Type B pancreatic cell (in vitro differentiated cells): ENCODE results near the gene PIK3C3. TPM values are rescaled to one million over a fixed set of nuclear protein-coding genes. Genes with fewer than 3 reads are reported as not detected.

Experiments used
- DNase-seq: peaks from one replicate; pipeline ENCODE4 v3.0.0; 2021; ENCODE audit warnings: mixed read lengths; ENCODE audit not compliant: unreplicated experiment; ENCODE audit errors: extremely low spot score
- H3K27ac Mint-ChIP-seq: 2 replicates; pipeline ENCODE4 v1.8.0; 2021; ENCODE audit warnings: mild to moderate bottlenecking, mixed read lengths
- H3K27me3 Mint-ChIP-seq: 2 replicates; pipeline ENCODE4 v1.8.0; 2021; ENCODE audit warnings: mixed read lengths
- H3K36me3 Mint-ChIP-seq: 2 replicates; pipeline ENCODE4 v1.8.0; 2021; ENCODE audit warnings: mixed read lengths
- H3K4me1 Mint-ChIP-seq: one replicate; pipeline ENCODE4 v1.8.0; 2021; ENCODE audit warnings: mixed read lengths; ENCODE audit not compliant: unreplicated experiment
- H3K4me3 Mint-ChIP-seq: 2 replicates; pipeline ENCODE4 v1.8.0; 2021; ENCODE audit warnings: mild to moderate bottlenecking, mixed read lengths
- H3K9me3 Mint-ChIP-seq: 2 replicates; pipeline ENCODE4 v1.8.0; 2021; ENCODE audit warnings: mixed read lengths
- total RNA-seq: library from RNA; stranded (reverse); gene quantifications from 2 replicates; pipeline ENCODE4 v1.2.1, GENCODE V29; 2021; ENCODE audit warnings: low replicate concordance
- TF ChIP-seq, protein P1 (sequence below): fragments of 200-600 bp; sonication (generic); conservative IDR thresholded peaks from 2 replicates; pipeline ENCODE4 v1.5.0; 2021; ENCODE audit warnings: antibody characterized with exemption, mild to moderate bottlenecking

The PIK3C3 gene
- total RNA-seq, 1 donor from 2014 or later, result 58.6 TPM

DNA sequence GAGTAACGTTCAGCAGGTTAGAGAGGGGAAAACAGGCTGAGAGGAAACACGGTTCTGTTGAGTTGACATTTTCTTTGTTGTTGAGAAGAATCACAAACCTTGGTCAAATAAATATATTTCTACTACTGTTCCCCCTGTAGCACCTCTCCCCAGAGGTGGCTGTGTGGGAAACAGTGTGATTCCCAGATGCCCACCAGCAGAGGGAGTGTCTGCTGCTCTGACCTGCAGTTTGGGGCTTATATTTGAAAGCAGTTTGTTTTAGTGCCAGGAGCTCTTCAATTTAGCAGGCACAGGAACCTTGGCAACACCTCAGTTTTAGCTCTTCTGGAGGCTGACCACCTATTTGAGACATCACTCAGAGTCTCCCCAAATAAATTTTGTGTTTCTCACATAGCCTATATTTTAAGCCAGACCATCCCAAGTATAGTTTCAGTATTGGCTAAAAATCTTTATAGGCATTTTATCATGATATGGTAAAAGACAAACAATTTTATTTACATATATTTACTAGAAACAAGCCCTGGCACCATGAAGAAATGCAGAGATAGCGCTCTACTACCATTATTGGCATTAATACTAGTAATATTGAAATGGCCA lies 75.7 kb downstream of the PIK3C3 start:
- DNase-seq, result no peak
- Mint-ChIP-seq H3K27ac (no peak overlapping the region), H3K4me3 (no peak overlapping the region), H3K4me1 (no peaks in the 10 kb centered on the region), H3K27me3 (no peaks in the 10 kb centered on the region), H3K36me3 (peaks cover 30% of the 10 kb centered on the region), H3K9me3 (no peaks in the 10 kb centered on the region)
- TF ChIP-seq, protein P1, sequence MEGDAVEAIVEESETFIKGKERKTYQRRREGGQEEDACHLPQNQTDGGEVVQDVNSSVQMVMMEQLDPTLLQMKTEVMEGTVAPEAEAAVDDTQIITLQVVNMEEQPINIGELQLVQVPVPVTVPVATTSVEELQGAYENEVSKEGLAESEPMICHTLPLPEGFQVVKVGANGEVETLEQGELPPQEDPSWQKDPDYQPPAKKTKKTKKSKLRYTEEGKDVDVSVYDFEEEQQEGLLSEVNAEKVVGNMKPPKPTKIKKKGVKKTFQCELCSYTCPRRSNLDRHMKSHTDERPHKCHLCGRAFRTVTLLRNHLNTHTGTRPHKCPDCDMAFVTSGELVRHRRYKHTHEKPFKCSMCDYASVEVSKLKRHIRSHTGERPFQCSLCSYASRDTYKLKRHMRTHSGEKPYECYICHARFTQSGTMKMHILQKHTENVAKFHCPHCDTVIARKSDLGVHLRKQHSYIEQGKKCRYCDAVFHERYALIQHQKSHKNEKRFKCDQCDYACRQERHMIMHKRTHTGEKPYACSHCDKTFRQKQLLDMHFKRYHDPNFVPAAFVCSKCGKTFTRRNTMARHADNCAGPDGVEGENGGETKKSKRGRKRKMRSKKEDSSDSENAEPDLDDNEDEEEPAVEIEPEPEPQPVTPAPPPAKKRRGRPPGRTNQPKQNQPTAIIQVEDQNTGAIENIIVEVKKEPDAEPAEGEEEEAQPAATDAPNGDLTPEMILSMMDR, result peak; percentile 71

DNA sequence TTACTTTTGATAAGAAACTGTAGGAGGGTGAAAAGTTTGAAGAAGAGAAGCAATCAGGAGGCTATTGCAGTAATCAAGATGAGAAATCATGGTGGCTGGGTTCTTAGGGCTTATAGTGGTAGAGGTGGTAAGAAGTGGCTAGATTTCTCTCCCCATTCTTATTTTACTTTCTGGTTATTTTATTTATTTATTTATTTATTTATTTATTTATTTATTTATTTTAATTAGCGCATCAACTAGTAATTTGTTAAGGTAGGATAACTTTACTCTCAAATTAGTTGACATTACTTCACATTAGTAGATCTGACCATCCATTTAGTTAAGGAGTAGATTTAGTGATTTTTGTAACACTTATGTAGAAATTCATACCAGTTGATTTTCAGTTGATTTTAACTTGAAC lies 77.4 kb downstream of the PIK3C3 start:
- Mint-ChIP-seq H3K4me1 (no peaks in the 10 kb centered on the region), H3K4me3 (no peak overlapping the region), H3K27me3 (no peaks in the 10 kb centered on the region), H3K9me3 (no peaks in the 10 kb centered on the region), H3K27ac (no peak overlapping the region), H3K36me3 (peaks cover 33% of the 10 kb centered on the region)
- TF ChIP-seq, protein P1, result no peak
- DNase-seq, result no peak

DNA sequence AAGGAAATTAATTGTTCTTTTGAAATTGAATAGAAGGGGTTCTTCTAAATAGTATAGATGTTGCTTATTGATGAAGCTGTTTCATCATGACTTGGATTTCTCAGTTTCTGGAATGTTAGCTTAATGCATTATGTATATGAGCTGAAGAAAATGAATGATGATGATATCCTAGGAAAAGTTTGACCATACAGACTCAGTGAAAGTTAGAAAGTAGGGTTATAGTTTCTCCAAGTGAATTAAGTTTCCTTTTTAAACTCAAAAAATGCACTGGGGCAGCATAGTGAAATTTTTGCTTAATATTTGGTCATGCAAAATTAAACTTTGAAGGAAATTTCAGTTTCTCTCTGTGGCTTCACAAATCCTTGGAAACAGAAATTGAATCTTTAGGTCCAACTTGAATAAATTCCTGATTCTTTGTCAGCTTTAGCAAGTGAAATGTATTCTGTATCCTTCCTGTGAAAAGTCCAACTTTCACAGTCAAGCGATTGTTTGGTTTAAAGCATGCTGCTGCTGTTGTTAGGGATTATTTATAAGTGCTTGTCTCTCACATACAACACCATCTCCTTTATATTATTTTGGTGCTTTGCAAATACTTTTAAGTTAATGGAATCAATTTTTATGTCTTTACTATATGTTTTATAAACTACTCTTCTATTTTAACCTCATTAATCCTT lies 78.2 kb downstream of the PIK3C3 start:
- no peak for DNase-seq
- Mint-ChIP-seq H3K27me3 (no peaks in the 10 kb centered on the region), H3K36me3 (peaks cover 39% of the 10 kb centered on the region), H3K9me3 (no peaks in the 10 kb centered on the region), H3K4me1 (no peaks in the 10 kb centered on the region), H3K27ac (no peak overlapping the region), H3K4me3 (no peak overlapping the region)
- TF ChIP-seq, protein P1, result no peak

DNA sequence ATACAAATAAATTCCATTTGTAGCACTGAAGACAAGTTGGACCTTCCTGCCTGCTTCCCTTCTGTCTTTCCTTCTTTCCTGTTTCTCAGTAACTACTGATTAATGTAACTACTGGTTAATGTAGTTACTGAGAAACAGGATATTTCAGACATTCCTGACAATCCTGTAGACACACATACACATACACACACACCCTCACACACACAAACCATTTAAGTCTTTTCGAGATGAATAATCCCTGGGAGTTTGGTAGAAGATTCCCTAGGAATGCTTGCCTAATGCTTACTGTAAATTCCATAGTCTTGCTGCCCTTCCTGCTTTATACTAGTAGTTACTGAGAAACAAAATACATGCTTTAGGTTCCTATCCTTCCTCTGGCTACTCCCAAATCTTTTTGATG lies 83.9 kb downstream of the PIK3C3 start:
- TF ChIP-seq, protein P1, result no peak
- DNase-seq, result no peak
- H3K36me3 Mint-ChIP-seq, result peaks cover 35% of the 10 kb centered on the region
- no peak overlapping the region for H3K4me3 Mint-ChIP-seq
- no peaks in the 10 kb centered on the region for H3K9me3 Mint-ChIP-seq
- no peaks in the 10 kb centered on the region for H3K4me1 Mint-ChIP-seq
- no peak overlapping the region for H3K27ac Mint-ChIP-seq
- H3K27me3 Mint-ChIP-seq, result no peaks in the 10 kb centered on the region

DNA sequence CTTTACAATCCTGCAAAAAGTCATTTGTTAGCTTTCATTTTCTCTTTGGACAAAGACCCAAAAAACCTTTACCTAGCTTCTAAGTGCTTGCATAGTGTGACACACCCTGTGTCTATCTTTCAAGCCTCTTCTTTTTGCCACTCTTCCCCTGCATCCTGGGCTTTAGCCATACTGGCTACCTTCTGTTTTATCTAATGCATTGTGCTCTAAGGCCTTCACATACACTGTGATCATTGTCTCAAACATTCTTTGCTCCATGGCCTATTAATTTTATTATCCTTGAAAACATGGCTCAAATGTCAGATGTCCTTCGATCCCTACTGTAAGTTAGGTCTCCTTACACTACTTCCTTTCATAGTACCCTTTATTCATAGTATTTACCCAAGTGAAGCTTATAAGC lies 84.4 kb downstream of the PIK3C3 start:
- TF ChIP-seq, protein P1, result no peak
- no peaks in the 10 kb centered on the region for H3K4me1 Mint-ChIP-seq
- H3K27ac Mint-ChIP-seq, result no peak overlapping the region
- no peaks in the 10 kb centered on the region for H3K9me3 Mint-ChIP-seq
- peaks cover 34% of the 10 kb centered on the region for H3K36me3 Mint-ChIP-seq
- no peak overlapping the region for H3K4me3 Mint-ChIP-seq
- no peak for DNase-seq
- H3K27me3 Mint-ChIP-seq, result no peaks in the 10 kb centered on the region
